HepG2 (cell line): ENCODE data around the gene HDLBP. TPM values are rescaled to one million over a fixed set of nuclear protein-coding genes. Genes with fewer than 3 reads are reported as not detected.
A peak's percentile ranks its signal among the peaks of the same experiment; 100 is the strongest.

Experiments used
- CREB1 ChIP-seq, 2 experiments: fragments of 450-650 bp in 1 of 2; IDR thresholded peaks; 2 replicates each; pipeline ENCODE4 v1.6.1; 2016 to 2017; ENCODE audit warnings: control low read depth in 1 of 2, mild to moderate bottlenecking in 1 of 2, missing compliant biosample characterization in 1 of 2, missing genetic modification characterization in 1 of 2
- MAFK ChIP-seq, 2 experiments: IDR thresholded peaks in 1 of 2; conservative IDR thresholded peaks in 1 of 2; 2 replicates each; pipeline ENCODE4 v1.6.1; 2011; ENCODE audit warnings: improper control_type of control experiment in 2 of 2, low read length in 2 of 2
- NONO ChIP-seq, 2 experiments: fragments of 450-650 bp in 1 of 2; sonication (generic) in 1 of 2; formaldehyde crosslinking in 1 of 2; IDR thresholded peaks in 1 of 2; conservative IDR thresholded peaks in 1 of 2; 2 replicates each; pipeline versions ENCODE4 v1.6.1 to v1.8.0; 2017 to 2022; ENCODE audit warnings: mild to moderate bottlenecking in 1 of 2, missing genetic modification reagents in 1 of 2, moderate library complexity in 1 of 2
- SALL2 ChIP-seq: sonication (generic); formaldehyde crosslinking; IDR thresholded peaks from 2 replicates; pipeline ENCODE4 v1.8.1; 2023; ENCODE audit warnings: mild to moderate bottlenecking, missing genetic modification reagents, inconsistent platforms
- ZBTB8A ChIP-seq: sonication (generic); formaldehyde crosslinking; IDR thresholded peaks from 2 replicates; pipeline ENCODE4 v1.4.0; 2020; ENCODE audit warnings: mild to moderate bottlenecking, low read depth, missing genetic modification reagents, borderline replicate concordance
- ZNF563 ChIP-seq: sonication (generic); formaldehyde crosslinking; IDR thresholded peaks from 2 replicates; pipeline ENCODE4 v1.8.0; 2022; ENCODE audit warnings: mild to moderate bottlenecking, moderate library complexity, missing genetic modification reagents
- ZNF569 ChIP-seq: sonication (generic); formaldehyde crosslinking; IDR thresholded peaks from 2 replicates; pipeline ENCODE4 v1.5.0; 2020; ENCODE audit warnings: mild to moderate bottlenecking, missing genetic modification reagents, moderate library complexity, borderline replicate concordance
- ZNF749 ChIP-seq: sonication (generic); formaldehyde crosslinking; IDR thresholded peaks from 2 replicates; pipeline ENCODE4 v1.8.0; 2022; ENCODE audit warnings: mild to moderate bottlenecking, missing genetic modification reagents, moderate library complexity, borderline replicate concordance
- polyA plus RNA-seq, 8 experiments: library from polyadenylated mRNA; depleted of rRNA in 3 of 8; stranded (reverse) in 7 of 8; unstranded in 1 of 8; fragments of >200 nt; fragmentation: Illumina TruSeq in 4 of 8; extraction: Trizol in 4 of 8; gene quantifications; 2 replicates each; pipeline versions ENCODE4 v1.2.1 to v1.2.3, GENCODE V29; 2011 to 2016; ENCODE audit warnings: low read depth in 4 of 8, missing spikeins in 1 of 8, mixed read lengths in 1 of 8; ENCODE audit not compliant: insufficient read depth in 1 of 8
- total RNA-seq, 5 experiments: library from RNA; depleted of rRNA; stranded (reverse); fragments of >200 nt; fragmentation: Illumina TruSeq; extraction: Trizol; gene quantifications; 2 replicates each; pipeline ENCODE4 v1.2.3, GENCODE V29; 2016; ENCODE audit warnings: low read depth in 1 of 5
- TF ChIP-seq, protein P1 (sequence below): sonication (generic); formaldehyde crosslinking; IDR thresholded peaks from 2 replicates; pipeline ENCODE4 v1.4.0; 2020; ENCODE audit warnings: missing genetic modification reagents, borderline replicate concordance
- TF ChIP-seq, protein P2 (sequence below): IDR thresholded peaks from 2 replicates; pipeline ENCODE4 v1.6.1; 2016; ENCODE audit warnings: low read depth
- TF ChIP-seq, protein P3 (sequence below): IDR thresholded peaks from 2 replicates; pipeline ENCODE4 v1.6.1; 2012; ENCODE audit warnings: low read length, improper control_type of control experiment
- TF ChIP-seq, protein P4 (sequence below): sonication (generic); formaldehyde crosslinking; IDR thresholded peaks from 2 replicates; pipeline ENCODE4 v1.8.0; 2022; ENCODE audit warnings: mild to moderate bottlenecking, missing genetic modification reagents, borderline replicate concordance

Gene HDLBP
- total and polyA plus RNA-seq, 2 of the 13 experiments (the other 11 are each of a cell fraction or from before 2014, with no cell fraction given): 464 to 707 TPM

DNA sequence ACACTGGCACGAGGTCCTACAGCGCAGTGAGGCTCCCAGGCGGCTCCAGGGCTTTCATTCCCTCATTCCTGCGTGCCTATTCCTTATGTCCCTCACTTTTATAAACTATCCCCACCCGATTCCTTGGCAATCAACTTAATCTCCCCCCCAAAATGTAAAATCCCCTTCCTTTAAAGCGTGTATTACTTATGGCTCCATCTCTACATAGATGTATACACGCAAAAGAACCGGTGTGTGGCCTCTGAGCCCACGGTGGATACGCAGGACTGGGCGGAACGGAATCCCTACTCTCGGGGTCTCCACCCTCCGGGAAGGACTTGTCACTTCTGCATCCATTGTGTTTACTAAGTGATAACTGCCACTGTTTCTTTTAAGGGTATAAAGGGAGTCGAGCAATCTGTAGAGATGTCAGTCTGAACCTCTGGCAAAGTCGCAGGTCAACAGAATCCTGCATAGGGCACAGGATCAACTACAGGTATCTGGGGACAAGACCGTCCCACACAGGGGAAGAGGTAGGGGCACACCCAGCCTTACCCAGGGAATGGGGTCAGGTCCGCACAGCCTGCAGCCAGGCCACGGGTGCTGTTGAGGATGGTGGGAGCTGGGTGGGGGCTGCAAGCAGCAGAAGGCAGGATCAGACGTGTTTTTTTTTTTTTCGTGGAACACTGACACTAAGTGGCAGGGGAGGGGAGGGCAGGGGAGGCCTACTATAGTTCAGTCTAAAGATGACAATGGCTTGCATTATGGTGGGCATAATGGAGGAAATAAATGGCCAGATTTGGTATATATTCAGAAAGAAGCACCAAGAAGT, 42.1 kb downstream of the HDLBP start (continued):
- TF ChIP-seq, protein P1, sequence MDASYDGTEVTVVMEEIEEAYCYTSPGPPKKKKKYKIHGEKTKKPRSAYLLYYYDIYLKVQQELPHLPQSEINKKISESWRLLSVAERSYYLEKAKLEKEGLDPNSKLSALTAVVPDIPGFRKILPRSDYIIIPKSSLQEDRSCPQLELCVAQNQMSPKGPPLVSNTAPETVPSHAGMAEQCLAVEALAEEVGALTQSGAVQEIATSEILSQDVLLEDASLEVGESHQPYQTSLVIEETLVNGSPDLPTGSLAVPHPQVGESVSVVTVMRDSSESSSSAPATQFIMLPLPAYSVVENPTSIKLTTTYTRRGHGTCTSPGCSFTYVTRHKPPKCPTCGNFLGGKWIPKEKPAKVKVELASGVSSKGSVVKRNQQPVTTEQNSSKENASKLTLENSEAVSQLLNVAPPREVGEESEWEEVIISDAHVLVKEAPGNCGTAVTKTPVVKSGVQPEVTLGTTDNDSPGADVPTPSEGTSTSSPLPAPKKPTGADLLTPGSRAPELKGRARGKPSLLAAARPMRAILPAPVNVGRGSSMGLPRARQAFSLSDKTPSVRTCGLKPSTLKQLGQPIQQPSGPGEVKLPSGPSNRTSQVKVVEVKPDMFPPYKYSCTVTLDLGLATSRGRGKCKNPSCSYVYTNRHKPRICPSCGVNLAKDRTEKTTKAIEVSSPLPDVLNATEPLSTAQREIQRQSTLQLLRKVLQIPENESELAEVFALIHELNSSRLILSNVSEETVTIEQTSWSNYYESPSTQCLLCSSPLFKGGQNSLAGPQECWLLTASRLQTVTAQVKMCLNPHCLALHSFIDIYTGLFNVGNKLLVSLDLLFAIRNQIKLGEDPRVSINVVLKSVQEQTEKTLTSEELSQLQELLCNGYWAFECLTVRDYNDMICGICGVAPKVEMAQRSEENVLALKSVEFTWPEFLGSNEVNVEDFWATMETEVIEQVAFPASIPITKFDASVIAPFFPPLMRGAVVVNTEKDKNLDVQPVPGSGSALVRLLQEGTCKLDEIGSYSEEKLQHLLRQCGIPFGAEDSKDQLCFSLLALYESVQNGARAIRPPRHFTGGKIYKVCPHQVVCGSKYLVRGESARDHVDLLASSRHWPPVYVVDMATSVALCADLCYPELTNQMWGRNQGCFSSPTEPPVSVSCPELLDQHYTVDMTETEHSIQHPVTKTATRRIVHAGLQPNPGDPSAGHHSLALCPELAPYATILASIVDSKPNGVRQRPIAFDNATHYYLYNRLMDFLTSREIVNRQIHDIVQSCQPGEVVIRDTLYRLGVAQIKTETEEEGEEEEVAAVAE: no peak
- 0 out of 2 replicates have a peak, but pooled peaks have one; percentile 33 for TF ChIP-seq SALL2 (CRISPR knock-in tag)
- TF ChIP-seq MAFK (conservative IDR thresholded peaks at IDR 0.05 in 1 of 2, IDR thresholded peaks at IDR 0.05 in 1 of 2; ENCODE audit: low read length in 2 of 2): no peak
- no peak for TF ChIP-seq ZNF749 (CRISPR knock-in tag)
- no peak for TF ChIP-seq ZNF563 (CRISPR knock-in tag)
- no peak for TF ChIP-seq NONO (IDR thresholded peaks at IDR 0.05)
- TF ChIP-seq NONO (CRISPR knock-in tag; conservative IDR thresholded peaks at IDR 0.05): 0 out of 2 replicates have a peak, but pooled peaks have one; percentile 18
- no peak for TF ChIP-seq ZNF569 (CRISPR knock-in tag)
- TF ChIP-seq, protein P2, sequence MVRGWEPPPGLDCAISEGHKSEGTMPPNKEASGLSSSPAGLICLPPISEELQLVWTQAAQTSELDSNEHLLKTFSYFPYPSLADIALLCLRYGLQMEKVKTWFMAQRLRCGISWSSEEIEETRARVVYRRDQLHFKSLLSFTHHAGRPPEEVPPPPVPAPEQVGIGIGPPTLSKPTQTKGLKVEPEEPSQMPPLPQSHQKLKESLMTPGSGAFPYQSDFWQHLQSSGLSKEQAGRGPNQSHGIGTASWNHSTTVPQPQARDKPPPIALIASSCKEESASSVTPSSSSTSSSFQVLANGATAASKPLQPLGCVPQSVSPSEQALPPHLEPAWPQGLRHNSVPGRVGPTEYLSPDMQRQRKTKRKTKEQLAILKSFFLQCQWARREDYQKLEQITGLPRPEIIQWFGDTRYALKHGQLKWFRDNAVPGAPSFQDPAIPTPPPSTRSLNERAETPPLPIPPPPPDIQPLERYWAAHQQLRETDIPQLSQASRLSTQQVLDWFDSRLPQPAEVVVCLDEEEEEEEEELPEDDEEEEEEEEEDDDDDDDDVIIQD (CRISPR knock-in tag): no peak
- TF ChIP-seq ZBTB8A (CRISPR knock-in tag): no peak
- TF ChIP-seq, protein P3, sequence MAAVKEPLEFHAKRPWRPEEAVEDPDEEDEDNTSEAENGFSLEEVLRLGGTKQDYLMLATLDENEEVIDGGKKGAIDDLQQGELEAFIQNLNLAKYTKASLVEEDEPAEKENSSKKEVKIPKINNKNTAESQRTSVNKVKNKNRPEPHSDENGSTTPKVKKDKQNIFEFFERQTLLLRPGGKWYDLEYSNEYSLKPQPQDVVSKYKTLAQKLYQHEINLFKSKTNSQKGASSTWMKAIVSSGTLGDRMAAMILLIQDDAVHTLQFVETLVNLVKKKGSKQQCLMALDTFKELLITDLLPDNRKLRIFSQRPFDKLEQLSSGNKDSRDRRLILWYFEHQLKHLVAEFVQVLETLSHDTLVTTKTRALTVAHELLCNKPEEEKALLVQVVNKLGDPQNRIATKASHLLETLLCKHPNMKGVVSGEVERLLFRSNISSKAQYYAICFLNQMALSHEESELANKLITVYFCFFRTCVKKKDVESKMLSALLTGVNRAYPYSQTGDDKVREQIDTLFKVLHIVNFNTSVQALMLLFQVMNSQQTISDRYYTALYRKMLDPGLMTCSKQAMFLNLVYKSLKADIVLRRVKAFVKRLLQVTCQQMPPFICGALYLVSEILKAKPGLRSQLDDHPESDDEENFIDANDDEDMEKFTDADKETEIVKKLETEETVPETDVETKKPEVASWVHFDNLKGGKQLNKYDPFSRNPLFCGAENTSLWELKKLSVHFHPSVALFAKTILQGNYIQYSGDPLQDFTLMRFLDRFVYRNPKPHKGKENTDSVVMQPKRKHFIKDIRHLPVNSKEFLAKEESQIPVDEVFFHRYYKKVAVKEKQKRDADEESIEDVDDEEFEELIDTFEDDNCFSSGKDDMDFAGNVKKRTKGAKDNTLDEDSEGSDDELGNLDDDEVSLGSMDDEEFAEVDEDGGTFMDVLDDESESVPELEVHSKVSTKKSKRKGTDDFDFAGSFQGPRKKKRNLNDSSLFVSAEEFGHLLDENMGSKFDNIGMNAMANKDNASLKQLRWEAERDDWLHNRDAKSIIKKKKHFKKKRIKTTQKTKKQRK: no peak
- TF ChIP-seq, protein P4, sequence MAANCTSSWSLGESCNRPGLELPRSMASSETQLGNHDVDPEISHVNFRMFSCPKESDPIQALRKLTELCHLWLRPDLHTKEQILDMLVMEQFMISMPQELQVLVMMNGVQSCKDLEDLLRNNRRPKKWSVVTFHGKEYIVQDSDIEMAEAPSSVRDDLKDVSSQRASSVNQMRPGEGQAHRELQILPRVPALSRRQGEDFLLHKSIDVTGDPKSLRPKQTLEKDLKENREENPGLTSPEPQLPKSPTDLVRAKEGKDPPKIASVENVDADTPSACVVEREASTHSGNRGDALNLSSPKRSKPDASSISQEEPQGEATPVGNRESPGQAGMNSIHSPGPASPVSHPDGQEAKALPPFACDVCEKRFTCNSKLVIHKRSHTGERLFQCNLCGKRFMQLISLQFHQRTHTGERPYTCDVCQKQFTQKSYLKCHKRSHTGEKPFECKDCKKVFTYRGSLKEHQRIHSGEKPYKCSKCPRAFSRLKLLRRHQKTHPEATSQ (CRISPR knock-in tag): no peak
- no peak for TF ChIP-seq CREB1 (IDR thresholded peaks at IDR 0.05)
- no peak for TF ChIP-seq CREB1 (CRISPR knock-in tag; IDR thresholded peaks at IDR 0.05)
